ENCODE results near the gene ABLIM1.
A peak's percentile ranks its signal among the peaks of the same experiment; 100 is the strongest.

The ABLIM1 gene

DNA sequence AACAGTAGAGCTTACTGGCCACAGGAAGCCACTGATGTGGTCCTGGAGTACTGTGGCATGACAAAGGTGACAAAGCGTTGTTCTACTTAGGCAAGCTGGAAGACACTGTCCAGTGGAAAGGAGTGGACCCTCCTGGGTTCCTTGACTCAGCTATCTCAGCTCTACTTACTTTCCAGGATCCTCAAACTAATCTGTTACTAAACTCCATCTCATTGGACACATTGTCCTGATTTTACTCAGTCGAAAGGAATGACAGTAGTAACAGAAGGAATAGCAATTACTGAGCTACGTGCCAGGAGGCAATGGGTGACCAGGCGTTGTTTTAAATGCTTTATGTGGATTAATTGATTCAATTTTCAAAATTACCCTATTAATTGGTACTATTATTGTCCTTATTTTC, 41.6 kb downstream of the ABLIM1 start:
- no peak for DNase-seq

DNA sequence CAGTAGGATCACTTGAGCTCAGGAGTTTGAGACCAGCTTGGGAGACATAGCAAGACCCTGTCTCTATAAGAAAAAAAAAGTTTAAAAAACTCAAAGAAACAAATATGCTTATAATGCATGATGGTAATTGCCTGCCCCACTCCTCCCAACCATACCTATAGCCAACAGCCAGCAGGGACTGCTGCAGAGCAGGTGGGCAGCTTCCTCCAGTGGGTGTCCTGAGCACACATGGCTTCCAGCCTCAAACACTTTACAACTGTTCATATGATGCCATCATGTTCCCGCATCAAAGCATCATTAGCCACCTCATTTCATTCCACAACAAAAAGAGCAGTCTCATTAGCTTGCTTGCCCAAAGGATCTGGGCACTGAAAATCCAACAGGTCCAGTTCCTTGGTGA, 42.0 kb downstream of the ABLIM1 start:
- no peak for DNase-seq

DNA sequence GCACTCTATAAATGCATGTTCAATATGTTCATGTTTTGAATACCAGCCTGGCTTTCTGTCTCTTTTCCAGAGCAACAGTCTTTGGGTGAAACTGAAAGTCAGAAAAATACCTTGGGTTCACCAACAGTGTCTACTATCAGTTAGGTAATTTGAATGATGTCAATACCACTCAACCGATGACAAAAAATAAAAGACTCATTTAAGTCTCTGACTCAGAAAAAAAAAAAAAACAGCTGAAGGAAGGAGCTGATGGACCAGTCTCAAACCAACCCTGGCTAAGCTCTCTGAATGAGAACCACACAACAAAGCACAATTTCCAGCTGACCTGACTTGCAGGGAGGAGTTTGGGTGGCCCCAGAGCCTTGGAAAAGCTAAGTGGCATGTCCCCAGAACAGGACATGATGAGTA, 42.5 kb downstream of the ABLIM1 start:
- DNase-seq, result no peak

DNA sequence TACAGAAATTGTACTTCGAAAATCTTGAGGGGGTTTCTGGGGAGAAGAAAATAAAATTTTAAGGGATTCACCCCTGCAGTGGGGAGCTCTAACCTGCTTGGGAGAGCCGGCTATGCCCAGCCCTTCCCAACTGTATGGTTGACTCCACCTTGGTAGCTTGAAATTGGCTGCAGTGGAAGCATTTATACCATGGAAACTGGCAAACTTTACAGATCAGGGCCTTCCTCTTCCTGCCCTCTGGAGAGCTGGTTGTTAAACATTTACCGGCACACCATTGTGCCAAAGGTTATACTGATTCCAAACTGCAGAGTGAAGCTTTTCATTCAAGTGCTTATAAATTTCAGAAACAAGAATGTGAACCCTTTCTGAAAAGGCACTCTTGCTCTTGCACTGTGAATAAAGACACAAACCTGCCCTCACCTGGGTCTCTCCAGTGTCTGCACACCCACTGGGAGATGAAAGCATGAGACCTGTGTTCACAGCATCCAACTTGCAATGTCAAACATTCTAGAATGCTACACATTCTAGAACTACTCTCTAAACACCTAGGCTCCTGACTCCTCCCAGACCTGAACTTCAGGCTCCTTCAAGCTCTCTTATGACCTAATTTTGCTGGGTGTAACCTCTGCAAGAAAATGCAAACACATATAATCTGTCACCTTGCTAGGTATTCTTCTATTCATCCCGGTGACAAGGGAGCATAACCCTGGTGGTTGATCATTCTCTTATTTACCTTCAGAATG, 44.7 kb downstream of the ABLIM1 start:
- DNase-seq, result no peak

DNA sequence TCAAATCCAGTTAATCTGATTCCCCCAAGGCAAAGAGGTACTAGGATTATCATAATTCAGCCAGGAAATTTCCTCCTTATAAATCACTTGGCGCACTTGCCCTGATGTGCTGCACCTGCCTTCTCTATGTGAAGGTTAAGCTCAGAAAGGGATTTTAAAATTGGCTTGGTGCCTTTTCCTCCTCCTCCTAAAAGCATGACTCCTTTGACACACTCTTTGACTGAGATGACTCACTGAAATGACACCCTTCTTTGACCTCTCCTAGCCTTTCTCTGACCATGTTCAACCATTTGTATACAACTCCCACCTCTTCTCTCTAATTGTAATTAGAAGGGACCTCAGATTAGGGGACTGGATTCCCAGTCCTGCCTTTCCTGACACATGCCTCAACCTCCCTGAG, 46.5 kb downstream of the ABLIM1 start:
- no peak for DNase-seq

DNA sequence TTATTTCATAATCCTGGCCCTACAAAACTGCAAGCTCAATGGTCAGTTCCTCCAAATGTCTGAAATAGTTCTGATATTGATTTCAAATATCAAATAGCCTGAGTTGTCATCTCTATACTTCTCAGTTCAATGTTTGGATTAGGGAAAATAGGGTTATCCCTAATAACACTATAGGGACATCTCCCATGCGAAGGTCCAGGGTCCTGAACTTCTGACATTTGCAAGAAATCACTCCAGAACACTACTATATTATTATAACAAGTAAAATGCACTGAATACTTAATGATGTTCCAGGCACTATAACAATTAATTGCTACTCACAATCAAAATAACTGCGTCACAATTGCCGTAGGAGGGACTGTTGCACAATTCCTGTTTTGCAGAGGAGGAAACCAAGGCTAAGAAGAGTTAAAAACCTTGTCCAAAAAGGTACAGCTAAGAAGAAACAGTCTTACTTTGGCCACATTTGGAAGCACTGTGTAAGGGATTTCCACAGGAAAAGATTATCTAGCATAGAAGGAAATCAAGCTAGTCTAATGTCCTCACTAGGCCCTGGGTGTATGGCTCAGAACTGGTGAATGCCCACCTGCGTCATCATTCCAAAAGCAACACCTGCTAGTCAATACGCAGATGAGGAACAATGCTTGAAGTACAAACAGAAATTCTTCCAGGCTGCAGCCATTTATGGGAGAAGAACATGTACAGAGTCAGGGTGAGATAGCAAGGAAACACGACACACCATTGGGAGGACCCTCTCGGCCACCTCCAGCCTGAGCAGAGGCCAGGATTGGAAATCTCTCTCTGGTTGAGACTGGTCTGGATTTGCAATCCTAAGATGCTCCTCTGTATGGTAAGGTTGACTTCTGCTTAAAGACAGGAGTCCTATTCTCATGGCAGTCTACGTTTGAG, 48.3 kb downstream of the ABLIM1 start:
- no peak for DNase-seq

DNA sequence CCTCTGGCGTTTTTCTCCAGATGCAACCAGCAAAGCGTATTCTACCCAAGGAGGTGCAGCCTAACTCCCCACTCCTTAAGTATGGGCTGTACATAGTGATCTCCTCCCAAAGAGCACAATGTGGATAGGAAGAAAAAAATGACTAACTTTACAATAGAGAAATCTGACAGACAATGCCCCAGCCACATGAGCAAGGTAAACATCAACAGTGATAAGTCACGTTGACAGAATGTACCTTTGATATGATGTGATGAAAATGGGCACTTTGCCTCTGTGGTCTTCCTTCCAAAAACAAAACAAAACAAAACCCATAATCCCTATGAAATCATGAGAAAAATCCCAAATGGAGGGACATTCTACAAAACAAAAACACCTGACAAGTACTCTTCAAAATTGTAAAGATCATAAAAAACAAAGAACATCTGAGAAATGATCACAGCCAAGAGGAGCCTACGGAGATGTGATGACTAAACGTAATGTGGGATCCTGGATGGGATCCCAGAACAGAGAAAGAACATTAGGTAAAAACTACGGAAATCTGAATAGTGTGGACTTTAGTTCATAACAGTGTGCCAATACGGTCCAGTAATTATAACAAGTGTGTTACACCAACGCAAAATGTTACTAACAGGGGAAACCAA, 50.6 kb downstream of the ABLIM1 start:
- DNase-seq, result no peak

DNA sequence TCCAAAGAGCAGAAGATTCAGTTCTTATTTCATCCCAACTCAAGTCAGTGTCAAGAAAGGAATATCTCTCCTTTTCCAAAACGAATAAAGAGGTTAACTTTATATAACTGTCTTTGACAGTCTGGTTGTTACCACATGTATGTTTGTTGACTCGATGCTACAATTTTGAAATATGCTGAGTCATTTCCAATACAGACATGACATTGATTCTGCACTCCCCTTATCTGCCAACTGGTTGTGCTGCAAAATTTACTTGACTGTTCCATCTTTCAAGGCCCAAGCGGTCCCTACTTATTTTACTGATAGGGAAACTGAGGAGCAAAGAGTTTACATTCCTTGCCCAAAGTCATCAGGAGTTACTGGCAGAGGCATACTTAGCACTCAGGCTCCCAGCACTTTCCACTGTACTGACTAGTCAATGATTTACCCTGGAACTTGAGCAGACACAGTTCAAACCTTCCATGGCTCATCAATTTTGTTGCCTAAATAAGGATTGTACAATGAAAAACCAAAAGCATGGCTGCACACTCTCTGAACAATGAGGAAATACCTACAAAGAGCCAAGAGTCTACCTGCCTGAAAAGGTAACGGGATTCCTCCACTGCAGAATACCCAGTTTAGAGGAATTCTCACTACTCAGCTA, 52.8 kb downstream of the ABLIM1 start:
- no peak for DNase-seq

DNA sequence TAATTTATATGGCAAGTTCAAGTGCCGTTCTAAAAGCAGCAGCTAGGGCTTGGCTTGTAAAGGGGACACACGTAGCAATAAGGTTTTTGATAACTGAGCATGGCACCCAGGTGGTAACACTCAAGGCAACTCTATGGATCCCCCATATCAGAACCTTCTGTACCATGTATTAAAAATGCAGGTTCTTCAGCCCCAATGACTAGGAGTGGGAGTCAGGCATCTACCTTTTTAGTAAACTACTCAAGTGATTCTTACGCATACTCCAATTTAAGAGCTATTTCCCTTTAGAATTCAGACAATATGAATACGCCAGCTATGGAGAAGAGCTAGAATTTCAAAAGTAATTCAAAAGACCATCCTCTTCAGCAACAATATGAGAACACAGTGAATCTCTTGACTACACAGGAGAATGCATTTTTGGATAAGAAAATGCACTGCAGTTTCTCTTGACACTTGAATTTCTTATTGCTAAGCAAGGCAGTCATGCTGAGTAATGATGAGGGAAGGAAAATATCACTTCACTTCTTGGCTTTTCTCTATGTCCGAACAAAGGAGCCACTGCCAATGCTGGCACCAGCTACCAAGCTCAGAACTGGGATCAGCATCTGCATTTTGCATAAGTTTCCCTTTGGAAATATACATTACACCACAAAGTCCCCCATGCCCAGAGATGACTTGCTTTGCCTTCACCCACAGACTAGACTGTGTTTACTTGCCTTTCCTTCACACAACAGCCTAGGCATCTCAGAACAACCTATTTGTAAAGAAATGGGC, 53.5 kb downstream of the ABLIM1 start:
- DNase-seq, result no peak

DNA sequence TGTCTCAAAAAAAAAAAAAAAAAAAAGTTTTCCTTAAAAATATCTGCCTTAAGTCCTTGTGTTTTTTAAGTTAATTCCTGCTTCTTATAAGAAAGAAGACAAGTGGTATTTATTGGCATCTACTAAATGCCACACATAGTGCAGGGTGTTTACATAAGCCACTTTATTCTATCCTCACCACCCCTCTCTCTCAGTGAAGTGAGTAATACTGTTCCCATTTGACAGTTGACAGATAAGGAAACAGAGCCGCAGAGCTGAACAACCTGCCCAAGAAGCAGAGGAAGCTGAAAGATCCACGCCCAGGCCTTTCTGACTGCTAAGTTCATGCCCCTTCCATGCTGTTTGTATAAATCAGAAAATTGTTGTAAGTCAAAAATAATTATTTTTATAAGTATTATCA, 54.1 kb downstream of the ABLIM1 start:
- peak; percentile 0 for DNase-seq

DNA sequence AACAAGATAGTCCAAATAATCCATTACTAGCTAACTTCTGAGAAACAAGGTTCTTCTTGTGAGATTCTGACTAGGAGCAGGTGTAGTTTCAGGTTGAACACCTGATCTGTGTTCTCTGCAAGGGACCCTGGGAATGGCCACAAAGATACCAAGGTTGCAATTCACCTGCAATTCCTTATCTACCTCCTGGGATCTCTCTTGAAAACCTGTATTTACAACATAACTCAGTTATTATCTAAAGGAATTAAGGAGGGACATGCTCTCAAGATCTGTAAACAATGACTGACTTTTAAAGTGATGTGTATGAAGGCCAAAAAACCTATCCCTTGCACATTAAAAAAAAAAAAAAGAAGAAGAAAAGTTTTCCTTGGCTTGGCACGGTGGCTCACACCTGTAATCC, 54.8 kb downstream of the ABLIM1 start:
- no peak for DNase-seq

DNA sequence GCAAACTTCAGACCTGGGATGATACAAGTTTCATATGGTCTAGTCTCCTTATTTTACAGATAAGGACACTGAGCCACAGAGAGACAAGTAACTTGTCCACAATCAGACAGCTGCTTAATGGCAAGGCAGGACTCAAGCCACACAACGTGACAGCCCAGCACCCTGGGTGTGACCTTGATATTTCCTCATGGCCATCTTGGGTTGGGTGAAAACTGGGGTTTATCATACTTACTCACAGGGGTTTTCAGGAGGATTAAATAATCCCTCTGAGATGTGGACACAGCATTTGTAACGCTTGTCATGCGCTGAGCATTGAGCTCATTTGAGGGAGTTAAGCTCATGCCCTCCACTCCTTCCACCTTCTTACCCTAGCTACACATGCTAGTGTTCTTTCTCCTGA, 58.0 kb downstream of the ABLIM1 start:
- DNase-seq, result no peak

DNA sequence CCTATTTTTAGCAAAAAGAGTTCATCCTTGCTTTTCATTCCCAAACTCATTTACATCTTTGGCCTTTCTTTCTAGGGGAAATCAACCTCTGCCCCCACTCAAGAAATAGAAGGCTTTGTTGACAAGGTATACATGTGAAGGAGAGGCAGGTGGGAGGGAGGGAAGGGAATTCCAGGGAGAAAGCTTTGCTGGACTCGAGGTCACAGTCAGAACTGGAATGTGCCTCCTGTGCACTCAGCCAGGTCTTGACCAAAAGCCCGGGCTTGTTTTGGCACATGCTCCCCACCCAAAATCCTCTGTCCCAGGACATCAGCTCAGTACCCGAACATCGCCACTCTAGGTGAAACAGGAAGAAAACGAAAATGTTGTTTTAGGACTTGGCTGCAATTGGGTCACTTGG, 61.3 kb downstream of the ABLIM1 start:
- no peak for DNase-seq

DNA sequence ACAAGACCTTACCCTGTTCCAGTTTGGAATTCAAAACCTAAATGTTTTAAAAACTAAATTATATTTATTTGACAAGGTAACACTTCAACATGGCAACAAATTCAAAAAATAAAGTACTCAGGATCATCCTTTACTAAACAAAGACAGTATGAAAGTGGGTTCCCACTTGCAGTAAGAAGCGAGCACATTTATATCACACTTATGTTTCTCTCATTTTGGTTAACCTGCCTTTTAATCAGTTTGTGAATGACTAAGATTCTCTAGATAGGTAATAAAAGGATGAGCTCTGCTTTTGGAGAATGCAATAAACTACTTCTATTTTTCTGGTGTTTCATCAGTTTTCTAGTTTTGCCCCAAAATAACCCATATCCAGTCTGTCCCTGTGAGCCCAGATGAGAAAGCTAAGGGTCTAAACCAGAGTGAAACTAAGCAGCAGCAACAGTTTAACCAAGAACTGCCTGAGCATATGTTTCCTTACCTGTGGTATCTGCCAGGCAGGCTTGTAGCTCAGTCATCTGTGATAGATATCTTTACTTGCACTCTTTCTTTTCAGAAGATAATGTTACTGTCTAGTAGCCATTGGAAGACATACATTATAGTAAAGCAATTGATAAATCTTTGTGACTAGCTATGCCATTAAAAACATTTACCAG, 64.1 kb downstream of the ABLIM1 start:
- no peak for DNase-seq

DNA sequence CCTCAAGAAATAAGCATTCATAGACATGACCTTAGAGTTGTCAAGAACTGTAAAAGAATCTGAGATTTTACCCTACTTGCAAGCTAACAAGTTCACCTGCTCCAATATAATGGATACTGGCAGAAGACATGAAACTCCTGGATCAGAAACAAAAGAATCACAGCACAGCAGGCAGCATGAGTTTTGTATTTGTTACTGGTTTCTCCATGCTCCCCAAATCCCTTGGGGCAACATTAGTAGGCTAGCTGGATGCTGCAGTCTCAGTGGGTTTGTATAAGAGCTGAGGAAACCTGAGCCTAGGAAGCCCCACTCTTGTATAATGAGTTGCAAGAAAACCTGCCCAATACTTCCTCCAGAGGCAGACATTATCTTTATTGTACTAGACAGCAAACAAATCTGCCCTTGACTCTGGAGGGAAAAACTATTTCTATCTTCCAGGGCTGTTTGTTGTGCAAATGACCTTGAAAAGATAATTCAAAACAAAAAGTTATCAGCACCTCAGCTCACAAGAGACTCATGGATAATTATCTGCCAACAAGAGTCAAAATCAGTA, 64.8 kb downstream of the ABLIM1 start:
- DNase-seq, result no peak

DNA sequence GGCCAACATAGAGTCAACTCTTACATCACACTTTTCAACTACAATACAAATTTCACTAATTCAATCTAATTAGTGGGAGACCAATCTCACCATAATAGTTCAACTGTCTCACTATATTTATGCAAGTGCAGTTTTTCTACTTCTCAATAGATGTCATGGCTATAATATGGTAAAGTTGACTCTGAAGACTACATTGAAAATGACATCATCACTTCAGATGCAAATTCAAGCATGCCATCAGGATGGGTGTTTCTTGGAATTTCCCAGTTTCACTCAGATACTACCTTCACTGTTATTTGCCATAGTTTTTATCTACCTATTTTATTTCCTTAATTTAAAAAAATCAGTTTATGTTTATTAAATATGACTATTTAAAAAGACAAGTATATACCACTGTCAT, 67.1 kb downstream of the ABLIM1 start:
- DNase-seq, result no peak

DNA sequence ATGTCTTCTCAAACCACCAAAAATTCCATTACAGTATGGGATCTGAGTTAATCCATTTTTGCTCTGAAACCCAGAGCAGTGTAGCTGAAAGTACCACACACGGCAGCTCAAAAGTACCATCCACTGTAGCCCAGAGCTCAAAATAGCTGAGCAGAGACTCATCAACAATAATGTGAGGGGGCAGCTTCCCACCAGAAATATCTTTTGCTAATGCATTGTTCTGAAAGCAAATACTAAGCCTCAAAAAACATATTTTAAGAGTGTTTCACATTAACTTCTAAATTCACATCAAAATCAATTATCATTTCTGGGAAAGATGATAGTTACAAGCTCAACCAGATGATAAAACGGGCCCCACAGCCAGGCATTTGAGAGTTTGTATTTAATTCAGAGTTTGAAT, 73.7 kb downstream of the ABLIM1 start:
- no peak for DNase-seq

DNA sequence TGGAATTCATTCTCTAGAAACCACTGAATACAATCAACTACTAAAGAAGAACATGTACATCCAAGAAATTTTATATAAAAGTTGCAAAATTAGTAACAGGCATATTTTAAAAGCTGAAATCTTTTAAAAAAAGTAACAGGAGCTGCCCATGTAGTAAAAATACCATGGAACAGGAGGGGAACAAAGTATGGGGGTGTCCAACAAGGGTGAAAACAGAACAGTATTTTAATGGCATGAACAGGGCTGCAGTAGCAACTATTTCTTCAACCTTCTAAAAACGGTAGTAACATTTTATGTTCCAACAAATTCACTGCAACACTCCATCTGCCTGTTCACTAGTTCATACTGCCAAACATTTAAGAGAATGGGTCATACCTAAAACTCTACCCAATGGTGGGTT, 77.0 kb downstream of the ABLIM1 start:
- no peak for DNase-seq

DNA sequence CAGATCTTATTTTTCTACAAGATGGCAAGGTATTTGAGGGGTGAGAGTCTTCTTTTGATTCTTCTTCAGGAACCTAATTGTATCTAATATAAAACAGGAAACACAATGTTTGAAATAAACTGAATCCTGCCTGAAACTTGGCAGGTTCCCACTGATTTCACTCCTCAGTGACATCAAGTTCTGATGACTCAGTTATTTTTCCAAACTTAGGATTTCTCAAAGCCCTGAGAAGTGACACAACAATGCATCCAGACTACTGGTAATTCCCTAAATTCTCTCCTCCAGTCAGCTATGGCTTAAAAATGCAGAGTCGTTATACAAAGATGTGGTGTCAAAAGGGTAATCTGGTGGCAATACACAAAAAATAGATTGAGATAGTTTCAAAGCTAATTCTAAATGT, 80.9 kb downstream of the ABLIM1 start:
- DNase-seq, result no peak

DNA sequence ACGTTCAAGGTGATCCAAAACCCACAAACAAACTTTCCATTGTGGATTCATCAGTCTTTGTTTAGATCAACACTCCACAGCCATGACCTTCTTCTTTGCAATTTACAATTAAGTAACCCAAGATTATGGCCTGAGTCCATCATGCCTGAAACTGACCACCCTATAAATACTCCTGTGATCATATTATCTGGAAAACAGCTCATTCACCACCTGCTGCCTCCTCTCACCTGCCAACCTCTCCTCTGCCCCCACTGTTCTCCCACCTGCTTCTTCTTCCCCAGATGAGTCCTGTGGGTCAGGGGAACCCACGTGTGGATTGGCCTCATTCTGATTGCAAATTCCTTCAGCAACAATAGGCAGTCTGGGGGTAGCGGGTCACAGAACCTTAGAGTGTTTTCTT, 81.4 kb downstream of the ABLIM1 start:
- no peak for DNase-seq

DNA sequence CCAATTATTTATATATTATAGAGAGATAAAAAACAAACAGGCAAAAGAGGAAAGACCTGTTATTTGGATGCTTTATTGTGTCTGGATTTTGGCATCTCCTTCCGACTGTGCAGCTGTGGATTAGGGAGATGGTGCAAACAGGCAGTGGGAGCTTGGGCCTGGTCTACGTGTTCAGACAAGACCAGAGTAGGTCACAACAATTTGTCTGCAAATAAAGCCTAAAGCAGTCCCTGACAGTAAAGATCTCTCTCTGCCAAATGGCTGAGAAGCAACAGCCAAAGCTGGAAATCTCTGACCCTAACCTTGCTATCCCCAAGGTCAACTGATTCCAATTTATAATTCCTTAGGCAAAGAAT, 82.0 kb downstream of the ABLIM1 start:
- no peak for DNase-seq

All from NCI-H2227 treated with DMSO at 0.1 percent for 48 hours (cell line).